Inferior parietal cortex (tissue), 1 donor: Measurements from ENCODE around the gene OXA1L.
"Not testable (repeated sequence)": the region's sequence is repeated elsewhere in the genome, so short reads cannot be mapped to it uniquely, and the experiment has no call there.

Source experiments
- DNase-seq: peaks from one replicate; pipeline ENCODE4 v3.0.0-alpha.2; 2016; ENCODE audit errors: extremely low spot score

The OXA1L gene

GRCh38 chr14:22798528-22798927, 32.0 kb downstream of the OXA1L start:
- no peak for DNase-seq

- no peak for DNase-seq
Observed at GRCh38 chr14:22800346-22800745, 33.9 kb downstream of the OXA1L start.

GRCh38 chr14:22801716-22802115, 35.2 kb downstream of the OXA1L start:
- no peak for DNase-seq

- DNase-seq, result no peak
Observed at GRCh38 chr14:22802860-22803686, 36.6 kb downstream of the OXA1L start.

- no peak for DNase-seq
Observed at GRCh38 chr14:22803687-22803974, 37.1 kb downstream of the OXA1L start.

- not testable (repeated sequence) for DNase-seq
Observed at GRCh38 chr14:22805235-22805634, 38.7 kb downstream of the OXA1L start.

- DNase-seq, result no peak
Observed at GRCh38 chr14:22807432-22808087, 41.1 kb downstream of the OXA1L start.

GRCh38 chr14:22808388-22809209, 42.1 kb downstream of the OXA1L start:
- no peak for DNase-seq

- DNase-seq, result no peak
Observed at GRCh38 chr14:22811722-22812121, 45.2 kb downstream of the OXA1L start.

GRCh38 chr14:22812744-22813143, 46.3 kb downstream of the OXA1L start:
- no peak for DNase-seq

GRCh38 chr14:22813145-22813544, 46.7 kb downstream of the OXA1L start:
- no peak for DNase-seq

- DNase-seq, result no peak
Observed at GRCh38 chr14:22814373-22814772, 47.9 kb downstream of the OXA1L start.

GRCh38 chr14:22814941-22815713, 48.6 kb downstream of the OXA1L start, which contains the start of gene SLC7A7:
SLC7A7 (minus strand) TSS chr14:22815435; CDS start chr14:22813398, 2,037 bp downstream.
- no peak for DNase-seq

GRCh38 chr14:22819151-22819988, 52.9 kb downstream of the OXA1L start:
- DNase-seq, result no peak

GRCh38 chr14:22820731-22821130, 54.2 kb downstream of the OXA1L start:
- DNase-seq, result no peak

GRCh38 chr14:22821193-22822015, 54.9 kb downstream of the OXA1L start:
- no peak for DNase-seq

GRCh38 chr14:22822016-22822570, 55.6 kb downstream of the OXA1L start:
- no peak for DNase-seq
